ENCODE data around the gene KDM4B.

DNA sequence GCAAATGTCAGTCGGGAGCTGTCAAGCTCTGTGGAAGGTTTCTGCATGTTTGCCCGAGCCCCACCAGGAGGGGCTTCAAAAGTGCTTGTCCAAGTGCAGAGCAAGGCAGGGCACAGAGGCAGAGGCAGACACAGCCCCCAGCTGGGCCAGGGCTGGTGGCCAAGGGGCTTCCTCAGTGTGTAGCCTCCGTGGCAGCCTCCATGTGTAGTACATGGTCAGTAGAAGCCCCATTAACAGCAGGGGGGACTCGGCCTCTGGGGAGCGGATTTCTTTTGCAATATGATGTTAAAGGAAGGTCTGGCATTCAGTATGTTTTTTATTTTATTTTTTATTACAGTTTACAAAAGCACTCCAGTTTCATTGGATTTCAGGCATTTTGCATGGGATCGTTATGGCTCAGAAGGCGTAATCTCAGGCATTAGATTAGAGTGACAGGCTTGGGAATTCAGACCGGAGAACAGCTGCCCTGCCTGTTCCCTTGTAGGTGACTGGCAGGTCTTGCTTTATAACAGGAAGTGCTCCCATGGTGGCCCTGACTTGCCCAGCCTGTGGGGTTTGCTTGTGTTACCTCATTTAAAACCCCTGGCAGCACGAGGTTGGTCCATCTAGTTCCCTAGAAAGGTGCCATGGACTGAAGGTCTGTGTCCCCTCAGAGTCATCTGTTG lies 129.2 kb downstream of the KDM4B start:
- TF ChIP-seq CTCF (IDR thresholded peaks at IDR 0.05) = no peak
- TF ChIP-seq POLR2A (IDR thresholded peaks at IDR 0.05) = no peak
